Umbilical cord (tissue), 2 donors: ENCODE measurements around the gene SHTN1. TPM values are rescaled to one million over a fixed set of nuclear protein-coding genes. Genes with fewer than 3 reads are reported as not detected.

Experiments used
- DNase-seq: peaks from one replicate; pipeline ENCODE4 v3.0.0-alpha.2; 2015; ENCODE audit warnings: low spot score
- total RNA-seq: library from RNA; depleted of rRNA; stranded (reverse); fragments of >200 nt; gene quantifications from one replicate; pipeline ENCODE4 v1.2.3, GENCODE V29; 2014; ENCODE audit warnings: low replicate concordance; ENCODE audit not compliant: insufficient read depth

Gene SHTN1
- total RNA-seq, 1 donor from 2014 or later = 1.4 TPM

- DNase-seq = no peak
These were observed 169.3 kb downstream of the SHTN1 start for GRCh38 chr10:116835658-116836057.

GRCh38 chr10:116833986-116834985, 170.7 kb downstream of the SHTN1 start:
- no peak for DNase-seq

- no peak for DNase-seq
These were observed 173.2 kb downstream of the SHTN1 start for GRCh38 chr10:116831790-116832189.

Other genes starting within 250 kb of the SHTN1 start
- gene ENO4, start 155.7 kb downstream of the SHTN1 start, total RNA-seq = 0.72 TPM
- 0.96 TPM for gene VAX1, start 133.1 kb upstream of the SHTN1 start, total RNA-seq
- gene KCNK18, start 192.3 kb upstream of the SHTN1 start, total RNA-seq = not detected
- 4.1 TPM for gene SLC18A2, start 235.9 kb upstream of the SHTN1 start, total RNA-seq